ENCODE data around the gene NCAPG2.

GRCh38 chr7:158631574-158632195, 72.9 kb downstream of the NCAPG2 start:
- TF ChIP-seq CTCF (IDR thresholded peaks at IDR 0.05; ENCODE audit: borderline replicate concordance, extremely low read depth, low read length, poor library complexity, severe bottlenecking) (no peak), EZH2 (IDR thresholded peaks at IDR 0.05; ENCODE audit: borderline replicate concordance, low read depth, low read length, severe bottlenecking) (no peak)
